ENCODE measurements around the gene BLACAT1. TPM values are rescaled to one million over a fixed set of nuclear protein-coding genes. Genes with fewer than 3 reads are reported as not detected.

Gene BLACAT1
- total and polyA plus RNA-seq, 2 of the 8 experiments (the other 6 are each of a cell fraction or from before 2014, with no cell fraction given) = 3.5 to 10.5 TPM

DNA sequence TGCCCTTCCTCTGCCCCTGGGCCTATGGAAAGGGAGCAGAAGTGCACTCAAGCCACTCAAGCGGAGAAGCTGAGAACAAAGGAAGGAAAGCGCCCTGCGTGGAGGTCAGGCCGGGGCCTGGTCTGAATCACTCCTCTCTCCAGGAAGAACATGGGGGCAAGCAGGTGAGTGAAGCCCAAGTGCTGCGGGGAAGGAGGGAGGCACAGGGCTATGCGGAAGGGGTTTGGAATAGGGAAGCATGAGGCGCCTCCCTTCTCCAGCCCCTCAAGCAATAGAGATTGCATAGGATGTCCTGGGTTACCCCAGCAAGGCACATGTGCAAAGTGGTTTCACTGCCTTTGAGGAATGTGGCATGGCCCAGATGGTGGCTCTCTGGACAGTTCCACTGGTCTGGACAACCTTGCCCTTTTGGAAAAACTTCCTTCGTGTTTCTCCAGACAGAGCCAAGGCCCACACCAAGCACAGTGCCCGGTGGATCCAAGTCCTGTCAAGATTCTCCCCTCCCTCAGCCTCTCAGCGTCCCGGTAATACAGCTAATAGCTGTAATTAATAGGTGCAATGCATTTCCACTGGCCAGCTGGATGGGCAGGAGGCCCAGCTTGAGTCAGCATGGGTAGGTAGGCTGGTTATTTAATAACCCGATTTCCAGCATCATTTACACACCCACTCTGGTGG, 13.7 kb downstream of the BLACAT1 start:
- H3K4me1 ChIP-seq (replicated peaks in 1 of 4; ENCODE audit: control insufficient read depth in 3 of 4, insufficient read depth in 4 of 4, low read length in 3 of 4) = peaks cover 54 to 80% (median 68%) of the 10 kb centered on the region in 4 experiments
- H3K23me2 ChIP-seq (ENCODE audit: low read depth, low read length) = 0 out of 2 replicates have a peak, but pooled peaks cover 2% of the 10 kb centered on the region
- H3K9ac ChIP-seq (replicated peaks in 1 of 4; ENCODE audit: extremely low read depth in 1 of 4, low read depth in 3 of 4, low read length in 3 of 4) = peak overlapping the region in 1 of 4 experiments; percentile 8; a peak in 2 of 7 replicates
- peak overlapping the region; percentile 93; the same call in 1 of the 2 replicates for H2BK12ac ChIP-seq (ENCODE audit: low read depth, low read length)
- FAIRE-seq (no peak), DNase-seq (ENCODE audit: low read depth in 1 of 2, low spot score in 2 of 2) (no peak)
- peak overlapping the region; percentile 93; the same call in 1 of the 2 replicates for H2BK20ac ChIP-seq (ENCODE audit: low read length)
- peak overlapping the region; percentile 95 for H2BK15ac ChIP-seq (ENCODE audit: low read length)
- H3K18ac ChIP-seq (ENCODE audit: extremely low read depth, low read length) = peak overlapping the region; percentile 79
- peaks cover 2% of the 10 kb centered on the region; the same call in 1 of the 2 replicates for H3K79me1 ChIP-seq (ENCODE audit: low read depth, low read length)
- no peak overlapping the region for H3K14ac ChIP-seq (ENCODE audit: insufficient read length)
- peak overlapping the region; percentile 93; the same call in 1 of the 2 replicates for H2AK5ac ChIP-seq (ENCODE audit: low read depth, low read length)
- WGBS, 2 experiments (ENCODE audit: extremely low coverage in 1 of 2, insufficient coverage in 1 of 2, insufficient read length in 1 of 2, insufficient replicate concordance in 2 of 2, low coverage in 1 of 2, low lambda C conversion rate in 2 of 2, missing lambda C conversion rate in 1 of 2) = 70% methylated on average over 12 of the region's 12 CpGs; no CpG with 5 or more reads in 1 of the 2 experiments
- H3K36me3 ChIP-seq (ENCODE audit: control insufficient read depth in 2 of 4, insufficient read depth in 4 of 4, low read length in 3 of 4) = peaks cover 0 to 3% (median 0%) of the 10 kb centered on the region in 4 experiments; a peak in 2 of 8 replicates
- peak overlapping the region; percentile 3 for H4K91ac ChIP-seq (replicated peaks; ENCODE audit: insufficient read length, low read length)
- ChIA-PET POLR2A (ENCODE audit: partially characterized antibody) (interaction anchor here (1.2 to 13.3 kb wide), 5 partner anchors 8 to 32 kb away, joined by 3 to 220 read pairs (median 4); partner anchors contain the start of gene BLACAT1), CTCF (ENCODE audit: partially characterized antibody) (interaction anchor here (0.6 to 30.2 kb wide), 9 partner anchors 11 to 1084 kb away, joined by 3 to 767 read pairs (median 8); partner anchors contain the start of genes BLACAT1 and LEMD1)
- H2BK120ac ChIP-seq (replicated peaks; ENCODE audit: low read depth, low read length) = no peak overlapping the region
- H4K8ac ChIP-seq (ENCODE audit: extremely low read depth, insufficient read depth, low read length) = no peak overlapping the region
- no peak overlapping the region for H3K56ac ChIP-seq (replicated peaks; ENCODE audit: insufficient read length, low read depth, low read length)
- peak overlapping the region; percentile 73; the same call in 1 of the 2 replicates for H2BK5ac ChIP-seq (ENCODE audit: low read depth, low read length)
- peak overlapping the region in 1 of 2 experiments; percentile 25; a peak in 1 of 4 replicates for H3K4me2 ChIP-seq (ENCODE audit: insufficient read depth in 1 of 2, low read depth in 2 of 2, low read length in 2 of 2)
- peaks cover 0 to 5% (median 2%) of the 10 kb centered on the region in 4 experiments; a peak in 1 of 7 replicates for H3K27me3 ChIP-seq (replicated peaks in 1 of 4; ENCODE audit: control insufficient read depth in 3 of 4, extremely low read depth in 1 of 4, insufficient read depth in 3 of 4, low read length in 3 of 4)
- H3K4me3 ChIP-seq (ENCODE audit: extremely low read depth in 1 of 4, insufficient read depth in 2 of 4, low read depth in 3 of 4, low read length in 4 of 4) = no peak overlapping the region
- no peaks in the 10 kb centered on the region for H3K9me3 ChIP-seq (ENCODE audit: insufficient read depth in 2 of 2, low read depth in 1 of 2, low read length in 1 of 2)
- peaks cover 0 to under 1% of the 10 kb centered on the region in 2 experiments for H4K20me1 ChIP-seq (replicated peaks in 1 of 2; ENCODE audit: control insufficient read depth in 1 of 2, insufficient read depth in 2 of 2, low read length in 2 of 2)
- no peak overlapping the region for H3K27ac ChIP-seq (ENCODE audit: low read depth, low read length)
- H3K4ac ChIP-seq (replicated peaks; ENCODE audit: insufficient read length, low read depth, low read length) = no peak overlapping the region
- no peaks in the 10 kb centered on the region for H3K79me2 ChIP-seq (ENCODE audit: control insufficient read depth in 1 of 2, insufficient read depth in 2 of 2, low read length in 2 of 2)
- H2AFZ ChIP-seq (ENCODE audit: low read length) = no peak overlapping the region
- no peak overlapping the region for H3K23ac ChIP-seq (ENCODE audit: insufficient read length)
- H4K5ac ChIP-seq (ENCODE audit: insufficient read length, low read depth, low read length) = no peak overlapping the region
- TF ChIP-seq GABPA (IDR thresholded peaks at IDR 0.05; ENCODE audit: borderline replicate concordance, insufficient read depth, low read length) (no peak), POLR2A (IDR thresholded peaks at IDR 0.05; ENCODE audit: control extremely low read depth in 1 of 2, low read depth in 2 of 2, low read length in 2 of 2) (no peak), TAF1 (IDR thresholded peaks at IDR 0.05; ENCODE audit: low read depth, low read length) (no peak), JUND (IDR thresholded peaks at IDR 0.05; ENCODE audit: low read length) (no peak), CREB1 (IDR thresholded peaks at IDR 0.05) (no peak), CBX5 (IDR thresholded peaks at IDR 0.05; ENCODE audit: low read depth, low read length) (no peak), RFX5 (IDR thresholded peaks at IDR 0.05; ENCODE audit: borderline replicate concordance, low read depth, low read length) (no peak), SAP30 (IDR thresholded peaks at IDR 0.05; ENCODE audit: insufficient read depth, insufficient replicate concordance, low read length) (no peak), CEBPB (IDR thresholded peaks at IDR 0.05; ENCODE audit: low read depth, low read length) (no peak), SIX5 (IDR thresholded peaks at IDR 0.05; ENCODE audit: low read depth, low read length) (no peak), SIN3A (conservative IDR thresholded peaks at IDR 0.05 in 1 of 2, IDR thresholded peaks at IDR 0.05 in 1 of 2; ENCODE audit: low read depth in 1 of 2, low read length in 2 of 2) (no peak)
- TF ChIP-seq, protein P1, sequence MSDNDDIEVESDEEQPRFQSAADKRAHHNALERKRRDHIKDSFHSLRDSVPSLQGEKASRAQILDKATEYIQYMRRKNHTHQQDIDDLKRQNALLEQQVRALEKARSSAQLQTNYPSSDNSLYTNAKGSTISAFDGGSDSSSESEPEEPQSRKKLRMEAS (IDR thresholded peaks at IDR 0.05) = no peak
